ENCODE results near the gene CCDC174. TPM values are rescaled to one million over a fixed set of nuclear protein-coding genes. Genes with fewer than 3 reads are reported as not detected.

The CCDC174 gene
- total and polyA plus RNA-seq, 10 of the 15 experiments (the other 5 are each of a cell fraction or from before 2014, with no cell fraction given): 11.6 to 31.3 (median 19.1) TPM

- TF ChIP-seq RBBP5 (conservative IDR thresholded peaks at IDR 0.05): no peak
- peak; percentile 90 for TF ChIP-seq CHD2 (IDR thresholded peaks at IDR 0.05; ENCODE audit: borderline replicate concordance, low read depth, low read length)
- TF ChIP-seq, protein P1, sequence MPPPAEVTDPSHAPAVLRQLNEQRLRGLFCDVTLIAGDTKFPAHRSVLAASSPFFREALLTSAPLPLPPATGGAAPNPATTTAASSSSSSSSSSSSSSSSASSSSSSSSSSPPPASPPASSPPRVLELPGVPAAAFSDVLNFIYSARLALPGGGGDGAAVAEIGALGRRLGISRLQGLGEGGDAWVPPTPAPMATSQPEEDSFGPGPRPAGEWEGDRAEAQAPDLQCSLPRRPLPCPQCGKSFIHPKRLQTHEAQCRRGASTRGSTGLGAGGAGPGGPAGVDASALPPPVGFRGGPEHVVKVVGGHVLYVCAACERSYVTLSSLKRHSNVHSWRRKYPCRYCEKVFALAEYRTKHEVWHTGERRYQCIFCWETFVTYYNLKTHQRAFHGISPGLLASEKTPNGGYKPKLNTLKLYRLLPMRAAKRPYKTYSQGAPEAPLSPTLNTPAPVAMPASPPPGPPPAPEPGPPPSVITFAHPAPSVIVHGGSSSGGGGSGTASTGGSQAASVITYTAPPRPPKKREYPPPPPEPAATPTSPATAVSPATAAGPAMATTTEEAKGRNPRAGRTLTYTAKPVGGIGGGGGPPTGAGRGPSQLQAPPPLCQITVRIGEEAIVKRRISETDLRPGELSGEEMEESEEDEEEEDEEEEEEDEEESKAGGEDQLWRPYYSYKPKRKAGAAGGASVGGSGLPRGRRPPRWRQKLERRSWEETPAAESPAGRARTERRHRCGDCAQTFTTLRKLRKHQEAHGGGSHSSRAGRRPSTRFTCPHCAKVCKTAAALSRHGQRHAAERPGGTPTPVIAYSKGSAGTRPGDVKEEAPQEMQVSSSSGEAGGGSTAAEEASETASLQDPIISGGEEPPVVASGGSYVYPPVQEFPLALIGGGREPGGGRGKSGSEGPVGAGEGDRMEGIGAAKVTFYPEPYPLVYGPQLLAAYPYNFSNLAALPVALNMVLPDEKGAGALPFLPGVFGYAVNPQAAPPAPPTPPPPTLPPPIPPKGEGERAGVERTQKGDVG (CRISPR knock-in tag; IDR thresholded peaks at IDR 0.05): no peak
- TF ChIP-seq RCOR1 (conservative IDR thresholded peaks at IDR 0.05; ENCODE audit: low read depth, low read length): no peak; the same call in 1 of the 2 replicates
- TF ChIP-seq ASH2L (IDR thresholded peaks at IDR 0.05; ENCODE audit: borderline replicate concordance, low read depth): no peak
- peak; percentile 16 for TF ChIP-seq SKIL (IDR thresholded peaks at IDR 0.05; ENCODE audit: low read depth, poor library complexity, severe bottlenecking)
- TF ChIP-seq SRF (IDR thresholded peaks at IDR 0.05; ENCODE audit: low read depth in 2 of 2, low read length in 2 of 2): peak in 1 of 2 experiments; percentile 65; a peak in 1 of 4 replicates
- peak; percentile 84; the same call in 1 of the 2 replicates for TF ChIP-seq HDGF (IDR thresholded peaks at IDR 0.05)
- TF ChIP-seq CUX1 (IDR thresholded peaks at IDR 0.05; ENCODE audit: insufficient replicate concordance, low read depth, low read length): peak; percentile 90
- peak; percentile 98 for TF ChIP-seq NR2C1 (IDR thresholded peaks at IDR 0.05)
- TF ChIP-seq IRF3 (IDR thresholded peaks at IDR 0.05): 0 out of 2 replicates have a peak, but pooled peaks have one; percentile 35
- TF ChIP-seq KDM1A (IDR thresholded peaks at IDR 0.05; ENCODE audit: borderline replicate concordance): no peak
- TF ChIP-seq, protein P2, sequence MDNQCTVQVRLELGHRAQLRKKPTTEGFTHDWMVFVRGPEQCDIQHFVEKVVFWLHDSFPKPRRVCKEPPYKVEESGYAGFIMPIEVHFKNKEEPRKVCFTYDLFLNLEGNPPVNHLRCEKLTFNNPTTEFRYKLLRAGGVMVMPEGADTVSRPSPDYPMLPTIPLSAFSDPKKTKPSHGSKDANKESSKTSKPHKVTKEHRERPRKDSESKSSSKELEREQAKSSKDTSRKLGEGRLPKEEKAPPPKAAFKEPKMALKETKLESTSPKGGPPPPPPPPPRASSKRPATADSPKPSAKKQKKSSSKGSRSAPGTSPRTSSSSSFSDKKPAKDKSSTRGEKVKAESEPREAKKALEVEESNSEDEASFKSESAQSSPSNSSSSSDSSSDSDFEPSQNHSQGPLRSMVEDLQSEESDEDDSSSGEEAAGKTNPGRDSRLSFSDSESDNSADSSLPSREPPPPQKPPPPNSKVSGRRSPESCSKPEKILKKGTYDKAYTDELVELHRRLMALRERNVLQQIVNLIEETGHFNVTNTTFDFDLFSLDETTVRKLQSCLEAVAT (IDR thresholded peaks at IDR 0.05): peak; percentile 57; the same call in 1 of the 2 replicates
These were observed at the start of gene CCDC174 (continued) for GRCh38 chr3:14651440-14652251.
